MCF 10A (cell line): ENCODE data around the gene HNRNPH2. TPM values are rescaled to one million over a fixed set of nuclear protein-coding genes. Genes with fewer than 3 reads are reported as not detected.

Experiments used
- BruUV-seq: library from RNA; stranded (reverse); fragments of 400-500 nt; replicated peaks from 2 replicates; lab custom pipeline; 2021; lab: Mats Ljungman, UMichigan
- CTCF ChIA-PET: fragments of 300-600 bp; sonication (Branson Sonifier 250); formaldehyde crosslinking; extraction: SDS; loops from one replicate; lab custom pipeline; 2021; ENCODE audit warnings: antibody characterized with exemption, inconsistent platforms; lab: Yijun Ruan, JAX
- POLR2A ChIA-PET: fragments of 300-600, 350-650 bp; sonication (Branson Sonifier 250); formaldehyde crosslinking; extraction: SDS; loops from one replicate; lab custom pipeline; 2020; ENCODE audit warnings: antibody characterized with exemption, inconsistent platforms; lab: Yijun Ruan, JAX
- DNase-seq: peaks from one replicate; pipeline ENCODE4 v3.0.0-alpha.2; 2018; ENCODE audit not compliant: unreplicated experiment
- H3K27ac Mint-ChIP-seq: one replicate; pipeline ENCODE4 v1.8.0; 2022; ENCODE audit warnings: mild to moderate bottlenecking, low read depth, mixed read lengths; ENCODE audit not compliant: unreplicated experiment
- H3K27me3 Mint-ChIP-seq: one replicate; pipeline ENCODE4 v1.8.0; 2022; ENCODE audit warnings: mixed read lengths; ENCODE audit not compliant: insufficient read depth, unreplicated experiment
- H3K36me3 Mint-ChIP-seq: one replicate; pipeline ENCODE4 v1.8.0; 2022; ENCODE audit warnings: mild to moderate bottlenecking, moderate library complexity, mixed read lengths; ENCODE audit not compliant: insufficient read depth, unreplicated experiment
- H3K4me1 Mint-ChIP-seq: one replicate; pipeline ENCODE4 v1.8.0; 2022; ENCODE audit warnings: mixed read lengths; ENCODE audit not compliant: insufficient read depth, unreplicated experiment
- H3K4me3 Mint-ChIP-seq: one replicate; pipeline ENCODE4 v1.8.0; 2022; ENCODE audit warnings: mild to moderate bottlenecking, moderate library complexity, mixed read lengths; ENCODE audit not compliant: unreplicated experiment
- H3K9me3 Mint-ChIP-seq: one replicate; pipeline ENCODE4 v1.8.0; 2022; ENCODE audit warnings: mixed read lengths; ENCODE audit not compliant: unreplicated experiment
- intact Hi-C: fragments of 100-400 bp; cut with micrococcal nuclease; formaldehyde crosslinking; loops from 2 replicates; pipeline ENCODE4 v1.14.1; 2022
- total RNA-seq: library from RNA; stranded (reverse); gene quantifications from 2 replicates; pipeline ENCODE4 v1.2.3, GENCODE V29; 2022
- TF ChIP-seq, protein P1 (sequence below): fragments of 200-600 bp; IDR thresholded peaks from one replicate; pipeline ENCODE4 v1.8.0; 2022; ENCODE audit warnings: antibody characterized with exemption, mild to moderate bottlenecking; ENCODE audit not compliant: unreplicated experiment

HNRNPH2 gene
- total RNA-seq, 1 experiment from 2014 or later = 35.5 TPM

DNA sequence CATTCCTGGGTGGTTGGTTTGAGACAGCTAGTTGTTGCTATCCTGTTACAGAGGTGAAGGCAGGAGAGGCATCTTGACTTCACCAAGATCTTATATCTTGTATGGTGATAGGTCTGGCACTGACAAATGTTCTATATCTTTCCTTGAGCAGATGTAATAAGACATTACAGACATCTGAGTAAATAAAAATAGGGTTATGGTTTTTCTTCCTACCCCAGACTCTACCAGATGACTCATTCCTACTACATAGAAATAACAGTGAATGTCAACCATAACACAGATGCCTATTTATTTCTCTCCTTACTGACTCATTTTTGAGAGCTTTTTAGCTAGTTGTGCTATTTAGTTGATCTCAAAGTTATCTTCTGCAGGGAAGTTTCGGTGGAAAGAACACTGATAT, 21.9 kb downstream of the HNRNPH2 start:
- peaks cover 18% of the 10 kb centered on the region for H3K27me3 Mint-ChIP-seq
- no peaks in the 10 kb centered on the region for H3K9me3 Mint-ChIP-seq
- no peak overlapping the region for H3K4me3 Mint-ChIP-seq
- ChIA-PET POLR2A (interaction anchor here (1.0 kb wide), 1 partner anchor 10 kb away, joined by 4 read pairs; no protein-coding TSS in a partner anchor), CTCF (interaction anchor here (0.7 kb wide), 1 partner anchor 374 kb away, joined by 3 read pairs; no protein-coding TSS in a partner anchor)
- DNase-seq = no peak
- H3K36me3 Mint-ChIP-seq = no peaks in the 10 kb centered on the region
- no TSS peak for BruUV-seq
- no peaks in the 10 kb centered on the region for H3K4me1 Mint-ChIP-seq
- TF ChIP-seq, protein P1, sequence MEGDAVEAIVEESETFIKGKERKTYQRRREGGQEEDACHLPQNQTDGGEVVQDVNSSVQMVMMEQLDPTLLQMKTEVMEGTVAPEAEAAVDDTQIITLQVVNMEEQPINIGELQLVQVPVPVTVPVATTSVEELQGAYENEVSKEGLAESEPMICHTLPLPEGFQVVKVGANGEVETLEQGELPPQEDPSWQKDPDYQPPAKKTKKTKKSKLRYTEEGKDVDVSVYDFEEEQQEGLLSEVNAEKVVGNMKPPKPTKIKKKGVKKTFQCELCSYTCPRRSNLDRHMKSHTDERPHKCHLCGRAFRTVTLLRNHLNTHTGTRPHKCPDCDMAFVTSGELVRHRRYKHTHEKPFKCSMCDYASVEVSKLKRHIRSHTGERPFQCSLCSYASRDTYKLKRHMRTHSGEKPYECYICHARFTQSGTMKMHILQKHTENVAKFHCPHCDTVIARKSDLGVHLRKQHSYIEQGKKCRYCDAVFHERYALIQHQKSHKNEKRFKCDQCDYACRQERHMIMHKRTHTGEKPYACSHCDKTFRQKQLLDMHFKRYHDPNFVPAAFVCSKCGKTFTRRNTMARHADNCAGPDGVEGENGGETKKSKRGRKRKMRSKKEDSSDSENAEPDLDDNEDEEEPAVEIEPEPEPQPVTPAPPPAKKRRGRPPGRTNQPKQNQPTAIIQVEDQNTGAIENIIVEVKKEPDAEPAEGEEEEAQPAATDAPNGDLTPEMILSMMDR = no peak
- H3K27ac Mint-ChIP-seq = no peak overlapping the region
- intact Hi-C loops = no loop called here

DNA sequence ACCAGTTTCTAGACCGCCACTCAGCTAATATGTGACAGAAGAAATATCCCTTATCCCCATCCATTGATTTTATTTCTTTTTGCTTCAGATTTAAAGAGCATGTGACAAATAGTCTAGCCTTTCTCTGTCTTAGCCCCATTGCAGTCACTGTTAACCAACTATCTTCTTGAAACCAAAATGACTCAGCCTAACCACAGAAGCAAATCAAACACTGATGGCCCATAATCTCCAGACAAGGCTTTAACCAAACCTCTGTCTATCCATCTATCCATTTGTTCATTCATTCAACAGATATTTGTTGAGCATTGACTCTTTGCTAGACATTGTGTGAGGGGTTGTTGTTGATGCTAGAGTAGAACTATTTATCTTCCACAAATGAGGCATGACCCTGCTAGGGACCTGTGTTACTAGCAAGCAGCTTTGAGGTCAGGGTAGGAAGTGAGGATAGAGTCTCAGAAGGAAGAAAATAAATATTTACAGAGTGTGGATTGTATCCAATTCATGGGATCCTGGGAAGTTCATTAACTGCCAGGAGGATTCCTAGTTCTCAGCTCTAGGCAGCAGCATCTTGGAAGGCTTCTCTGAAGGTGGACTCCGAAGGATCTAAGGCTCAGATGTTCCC, 22.5 kb downstream of the HNRNPH2 start:
- CTCF ChIA-PET = no interaction called here
- Mint-ChIP-seq H3K9me3 (no peaks in the 10 kb centered on the region), H3K27ac (no peak overlapping the region), H3K27me3 (peaks cover 11% of the 10 kb centered on the region), H3K36me3 (no peaks in the 10 kb centered on the region), H3K4me3 (no peak overlapping the region), H3K4me1 (no peaks in the 10 kb centered on the region)
- BruUV-seq = no TSS peak
- TF ChIP-seq, protein P1 = no peak
- POLR2A ChIA-PET = no interaction called here
- no peak for DNase-seq
- intact Hi-C loops = no loop called here

DNA sequence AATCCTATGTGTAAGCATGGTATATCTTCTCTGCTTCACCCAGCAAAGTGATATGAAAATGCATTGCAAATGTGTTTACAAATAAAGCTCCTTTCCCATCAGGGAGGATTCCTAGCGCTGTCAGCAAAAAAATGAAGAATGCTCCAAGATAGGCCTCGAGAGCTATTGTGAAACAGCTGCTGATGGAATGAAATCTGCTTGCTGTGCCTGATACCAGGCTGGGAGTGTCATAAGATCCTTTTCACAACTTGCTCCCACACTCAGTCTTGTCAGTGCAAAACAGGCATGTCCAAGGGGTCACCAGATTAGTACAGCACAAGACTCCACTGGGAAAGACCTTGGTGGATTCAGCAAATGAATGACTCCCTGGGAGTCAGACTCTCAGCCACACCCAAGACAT, 34.1 kb downstream of the HNRNPH2 start:
- BruUV-seq = no TSS peak
- Mint-ChIP-seq H3K4me1 (no peaks in the 10 kb centered on the region), H3K4me3 (no peak overlapping the region), H3K27ac (no peak overlapping the region), H3K27me3 (peaks cover 35% of the 10 kb centered on the region), H3K9me3 (no peaks in the 10 kb centered on the region), H3K36me3 (no peaks in the 10 kb centered on the region)
- ChIA-PET POLR2A (no interaction called here), CTCF (no interaction called here)
- intact Hi-C loops = no loop called here
- DNase-seq = no peak
- TF ChIP-seq, protein P1 = no peak

DNA sequence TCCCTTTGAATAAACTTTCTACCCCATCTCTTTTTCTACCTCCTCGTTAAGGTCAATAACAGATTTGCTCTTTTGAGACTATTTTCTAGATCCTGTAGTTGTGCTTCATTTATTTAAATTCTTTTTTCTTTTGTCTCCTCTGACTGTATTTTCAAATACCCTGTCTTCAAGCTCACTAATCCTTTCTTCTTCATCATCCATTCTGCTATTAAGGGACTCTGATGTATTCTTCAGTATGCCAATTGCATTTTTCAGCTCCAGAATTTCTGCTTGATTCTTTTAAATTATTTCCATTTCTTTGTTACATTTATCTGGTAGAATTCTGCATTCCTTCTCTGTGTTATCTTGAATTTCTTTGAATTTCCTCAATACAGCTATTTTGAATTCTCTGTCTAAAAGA, 41.3 kb downstream of the HNRNPH2 start:
- ChIA-PET CTCF (interaction anchor here (0.6 kb wide), 1 partner anchor 638 kb away, joined by 3 read pairs; no protein-coding TSS in a partner anchor), POLR2A (no interaction called here)
- Mint-ChIP-seq H3K36me3 (no peaks in the 10 kb centered on the region), H3K9me3 (no peaks in the 10 kb centered on the region), H3K27ac (no peak overlapping the region), H3K27me3 (peaks cover 65% of the 10 kb centered on the region), H3K4me3 (no peak overlapping the region), H3K4me1 (no peaks in the 10 kb centered on the region)
- intact Hi-C loops = no loop called here
- TF ChIP-seq, protein P1 = no peak
- no TSS peak for BruUV-seq
- no peak for DNase-seq
